ENCODE data around the gene LRGUK. TPM values are rescaled to one million over a fixed set of nuclear protein-coding genes. Genes with fewer than 3 reads are reported as not detected.
"Not testable (repeated sequence)": the region's sequence is repeated elsewhere in the genome, so short reads cannot be mapped to it uniquely, and the experiment has no call there.

LRGUK gene
- total RNA-seq (0.49 and 0.87 TPM in 2 replicates), polyA plus RNA-seq (0.27 and 0.65 TPM in 2 replicates), polyA minus RNA-seq (0.26 and 0.36 TPM in 2 replicates)
- total RNA-seq (2013) = 0.35 TPM

GRCh38 chr7:134126966-134127848, at the start of gene LRGUK:
Gene LRGUK, plus strand, starts transcription at chr7:134127340. Its CDS starts 28 bp downstream, at chr7:134127368.
- H3K4me1 ChIP-seq (ENCODE audit: control insufficient read depth in 2 of 2, insufficient read depth in 2 of 2, low read length in 2 of 2) = peaks cover 8 to 11% of the 10 kb centered on the region in 2 donors
- H2AFZ ChIP-seq (ENCODE audit: insufficient read depth, low read depth, low read length, poor library complexity, severe bottlenecking) = peak within 1 kb of the TSS; percentile 91
- H4K20me1 ChIP-seq (ENCODE audit: control insufficient read depth, insufficient read depth, low read length, poor library complexity, severe bottlenecking) = no peaks in the 10 kb centered on the region
- no peaks in the 10 kb centered on the region for H3K9me3 Mint-ChIP-seq (ENCODE audit: insufficient read depth)
- intact Hi-C loops (cut with micrococcal nuclease) = loop anchor here (2.0 to 5.0 kb wide), 2 partner anchors 42 to 1430 kb away; partner anchors contain the start of gene NUP205
- H3K9me3 ChIP-seq (ENCODE audit: control extremely low read depth in 1 of 3, control insufficient read depth in 2 of 3, insufficient read depth in 1 of 3, low read length in 2 of 3) = peaks cover 0 to 2% (median 0%) of the 10 kb centered on the region in 3 donors
- H3K4me3 ChIP-seq (ENCODE audit: control extremely low read depth in 1 of 5, extremely low read depth in 1 of 5, insufficient read depth in 1 of 5, low read depth in 2 of 5, low read length in 4 of 5) = peak within 1 kb of the TSS; percentile 53 to 72 (median 67)
- ATAC-seq (ENCODE audit: low read depth) = peak; percentile 100
- H3K4me3 Mint-ChIP-seq = peak within 1 kb of the TSS; percentile 91
- H3K4me2 ChIP-seq (replicated peaks; ENCODE audit: low read depth, low read length, poor library complexity, severe bottlenecking) = peak within 1 kb of the TSS; percentile 87
- peaks cover 27% of the 10 kb centered on the region for H3K27me3 Mint-ChIP-seq
- TF ChIP-seq EZH2 (IDR thresholded peaks at IDR 0.05; ENCODE audit: borderline replicate concordance, insufficient read depth, low read depth, low read length, poor library complexity, severe bottlenecking) = no peak
- no peak for TF ChIP-seq CTCF (IDR thresholded peaks at IDR 0.05)
- H3K27ac ChIP-seq (ENCODE audit: low read length in 2 of 2) = no peak within 1 kb of the TSS
- WGBS (ENCODE audit: insufficient coverage) = 1% methylated on average over 36 of the region's 43 CpGs
- peak; percentile 85 for DNase-seq
- CTCF ChIA-PET = interaction anchor here (1.1 to 2.6 kb wide), 4 partner anchors 12 to 189 kb away, joined by 4 to 15 read pairs (median 6); partner anchors contain the start of gene SLC35B4
- no peaks in the 10 kb centered on the region for H3K79me2 ChIP-seq (ENCODE audit: control insufficient read depth, insufficient read depth, low read length)
- peaks cover 0 to 5% (median 0%) of the 10 kb centered on the region in 4 experiments for H3K27me3 ChIP-seq (replicated peaks in 1 of 4; ENCODE audit: control extremely low read depth in 1 of 4, control insufficient read depth in 3 of 4, insufficient read depth in 4 of 4, low read length in 3 of 4)
- peaks cover 12% of the 10 kb centered on the region for H3K4me1 Mint-ChIP-seq
- POLR2A ChIA-PET = interaction anchor here (0.7 kb wide), 1 partner anchor 190 kb away, joined by 8 read pairs; the partner anchor contains the start of gene SLC35B4
- no peaks in the 10 kb centered on the region for H3K36me3 ChIP-seq (replicated peaks in 1 of 2; ENCODE audit: control extremely low read depth in 1 of 2, control insufficient read depth in 1 of 2, extremely low read depth in 1 of 2, insufficient read depth in 2 of 2, low read length in 1 of 2)
- H3K9ac ChIP-seq (ENCODE audit: low read length) = peak within 1 kb of the TSS; percentile 71
- no peak within 1 kb of the TSS for H3K27ac Mint-ChIP-seq

- H4K20me1 ChIP-seq (ENCODE audit: control insufficient read depth, insufficient read depth, low read length, poor library complexity, severe bottlenecking); H3K36me3 ChIP-seq (replicated peaks in 1 of 2; ENCODE audit: control extremely low read depth in 1 of 2, control insufficient read depth in 1 of 2, extremely low read depth in 1 of 2, insufficient read depth in 2 of 2, low read length in 1 of 2); CTCF ChIA-PET; H3K4me3 ChIP-seq (ENCODE audit: control extremely low read depth in 1 of 5, extremely low read depth in 1 of 5, insufficient read depth in 1 of 5, low read depth in 2 of 5, low read length in 4 of 5); H3K27me3 ChIP-seq (replicated peaks in 1 of 4; ENCODE audit: control extremely low read depth in 1 of 4, control insufficient read depth in 3 of 4, insufficient read depth in 4 of 4, low read length in 3 of 4); ATAC-seq (ENCODE audit: low read depth); intact Hi-C loops (cut with micrococcal nuclease); H3K9me3 Mint-ChIP-seq (ENCODE audit: insufficient read depth); H3K9me3 ChIP-seq (ENCODE audit: control extremely low read depth in 1 of 3, control insufficient read depth in 2 of 3, insufficient read depth in 1 of 3, low read length in 2 of 3); H2AFZ ChIP-seq (ENCODE audit: insufficient read depth, low read depth, low read length, poor library complexity, severe bottlenecking); H3K4me1 ChIP-seq (ENCODE audit: control insufficient read depth in 2 of 2, insufficient read depth in 2 of 2, low read length in 2 of 2); DNase-seq; H3K79me2 ChIP-seq (ENCODE audit: control insufficient read depth, insufficient read depth, low read length); H3K4me3 Mint-ChIP-seq; H3K27ac ChIP-seq (ENCODE audit: low read length in 2 of 2); H3K27ac Mint-ChIP-seq; H3K4me2 ChIP-seq (replicated peaks; ENCODE audit: low read depth, low read length, poor library complexity, severe bottlenecking); POLR2A ChIA-PET; H3K27me3 Mint-ChIP-seq; H3K4me1 Mint-ChIP-seq; H3K9ac ChIP-seq (ENCODE audit: low read length): not testable (repeated sequence)
- WGBS (ENCODE audit: insufficient coverage) = 100% methylated on average over 1 of the region's 2 CpGs
Observed at GRCh38 chr7:134077560-134077959, 49.6 kb upstream of the LRGUK start.
